Central memory CD4-positive, alpha-beta T cell (primary cell): ENCODE results near the gene CCDC183.
"Not testable (repeated sequence)": the region's sequence is repeated elsewhere in the genome, so short reads cannot be mapped to it uniquely, and the experiment has no call there.

ENCODE experiments used
- DNase-seq: peaks from one replicate; pipeline ENCODE4 v3.0.0; 2022

Gene CCDC183

GRCh38 chr9:136803009-136803550, 6.9 kb downstream of the CCDC183 start:
- not testable (repeated sequence) for DNase-seq

- no peak for DNase-seq
Observed at GRCh38 chr9:136803551-136804508, 7.7 kb downstream of the CCDC183 start.

GRCh38 chr9:136804509-136805206, 8.5 kb downstream of the CCDC183 start:
- DNase-seq = no peak

- DNase-seq = no peak
Observed at GRCh38 chr9:136805207-136805740, 9.1 kb downstream of the CCDC183 start.

GRCh38 chr9:136806067-136806466, 9.9 kb downstream of the CCDC183 start:
- no peak for DNase-seq

- DNase-seq = no peak
Observed at GRCh38 chr9:136806631-136807201, 10.6 kb downstream of the CCDC183 start.

- peak; percentile 85 for DNase-seq
Observed at GRCh38 chr9:136807281-136808074, 11.3 kb downstream of the CCDC183 start, which contains the start of gene RABL6. TSS of gene RABL6 (plus strand) at chr9:136807948. CDS start at chr9:136808197, 249 bp downstream.

GRCh38 chr9:136808075-136808805, 12.1 kb downstream of the CCDC183 start:
- peak; percentile 46 for DNase-seq

GRCh38 chr9:136808806-136809158, 12.6 kb downstream of the CCDC183 start:
- DNase-seq = no peak

GRCh38 chr9:136814725-136815421, 18.7 kb downstream of the CCDC183 start:
- no peak for DNase-seq

GRCh38 chr9:136815422-136815782, 19.3 kb downstream of the CCDC183 start:
- no peak for DNase-seq

- no peak for DNase-seq
Observed at GRCh38 chr9:136820971-136821825, 25.1 kb downstream of the CCDC183 start.

GRCh38 chr9:136821826-136822544, 25.8 kb downstream of the CCDC183 start:
- no peak for DNase-seq

GRCh38 chr9:136823136-136824046, 27.3 kb downstream of the CCDC183 start:
- DNase-seq = no peak

- no peak for DNase-seq
Observed at GRCh38 chr9:136824496-136825225, 28.5 kb downstream of the CCDC183 start.

GRCh38 chr9:136825295-136826187, 29.4 kb downstream of the CCDC183 start:
- no peak for DNase-seq
